ENCODE measurements around the gene ST7.

ST7 gene

DNA sequence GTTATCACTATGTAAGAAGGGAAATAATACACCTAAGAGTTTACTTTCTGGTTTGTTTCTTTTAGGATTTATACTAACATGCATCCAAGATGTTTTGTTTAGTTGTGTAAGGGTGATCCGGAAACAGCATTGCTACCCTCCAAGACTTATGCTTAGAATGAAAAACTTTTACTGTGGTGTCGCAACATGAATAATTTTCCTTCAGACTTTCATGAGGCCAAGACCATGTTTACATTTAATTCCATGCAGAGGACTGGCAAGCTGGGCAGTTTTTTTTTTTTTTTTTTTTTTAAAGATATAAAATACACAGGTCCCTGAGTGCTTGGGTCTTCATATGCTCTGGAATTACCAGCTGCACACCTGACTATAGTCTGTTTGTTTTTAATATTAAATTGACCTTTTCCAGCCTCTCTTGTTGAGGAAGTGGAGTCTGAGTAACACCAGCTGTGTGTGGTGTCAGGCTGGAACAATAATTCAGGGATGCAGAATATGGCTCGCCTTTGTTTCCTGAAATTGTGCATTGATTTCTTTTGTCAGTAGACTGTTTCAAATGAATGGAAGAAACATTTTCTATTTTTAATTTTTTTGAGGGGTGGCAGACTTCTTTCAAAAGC, 81.7 kb downstream of the ST7 start:
- DNase-seq: no peak

DNA sequence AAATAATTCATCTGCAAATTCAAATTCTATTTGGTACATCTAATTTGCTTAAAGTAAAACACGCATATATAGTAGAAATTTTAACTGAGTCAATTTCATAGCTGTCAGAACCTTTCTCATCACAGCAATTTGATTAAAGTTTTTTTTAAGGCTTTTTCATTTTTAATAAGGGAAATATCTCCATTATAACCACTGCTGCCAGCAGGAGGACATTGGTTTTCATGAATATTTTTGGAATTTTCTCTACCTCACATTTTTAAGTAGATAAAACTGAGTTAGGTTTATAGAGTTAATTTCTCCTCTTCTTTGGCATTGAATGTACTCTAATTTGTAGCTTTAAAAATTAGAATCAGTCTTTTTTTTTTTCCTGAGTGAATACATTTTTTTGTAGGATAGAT, 82.2 kb downstream of the ST7 start:
- no peak for DNase-seq

DNA sequence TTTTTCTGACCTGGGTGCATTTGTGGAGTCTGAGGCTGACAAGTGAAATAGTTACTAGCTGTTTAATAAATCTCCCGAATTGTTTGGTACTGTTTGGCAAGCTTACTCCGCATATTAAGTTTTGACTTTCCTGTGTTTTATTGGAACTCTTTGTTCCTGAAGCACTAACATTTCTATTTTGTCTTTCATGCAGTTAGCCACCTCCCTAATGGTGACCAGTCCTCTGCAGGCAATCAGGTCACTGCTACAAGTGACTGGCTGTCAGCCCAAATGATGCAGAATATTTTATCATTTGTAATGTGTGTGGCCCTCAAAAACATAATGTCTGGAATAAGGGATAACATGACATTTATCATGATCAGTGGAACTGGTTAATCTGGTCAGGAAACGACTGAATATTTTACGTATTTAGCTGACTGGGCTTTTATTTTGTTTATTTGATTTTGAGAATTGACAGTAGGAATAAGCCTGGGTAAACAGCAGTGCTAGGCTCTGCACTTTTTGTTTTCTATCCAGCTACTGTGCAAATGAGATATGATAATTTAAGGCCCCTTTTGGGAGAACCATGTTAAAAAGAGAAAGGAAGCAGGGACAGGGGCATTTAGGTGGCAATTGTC, 82.9 kb downstream of the ST7 start:
- no peak for DNase-seq

DNA sequence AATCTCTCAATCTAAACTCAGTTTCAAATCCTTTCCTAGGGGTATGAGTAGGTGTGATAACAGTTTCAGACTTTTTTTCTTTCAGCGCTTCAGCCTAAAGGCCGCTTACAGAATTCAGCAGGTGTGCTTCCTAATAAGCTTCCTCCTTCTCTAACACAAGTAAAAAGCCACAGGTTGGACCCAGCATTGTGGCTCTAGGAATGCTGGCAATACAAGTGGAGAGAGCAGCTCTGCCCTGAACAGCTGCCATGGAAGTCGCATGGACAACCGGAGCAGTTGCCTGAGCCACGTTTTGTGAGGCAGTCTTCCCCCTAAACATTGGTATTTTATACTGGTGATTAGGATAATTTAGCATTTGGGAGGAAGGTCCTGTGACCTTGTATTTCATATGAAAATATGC, 83.5 kb downstream of the ST7 start:
- DNase-seq: no peak

DNA sequence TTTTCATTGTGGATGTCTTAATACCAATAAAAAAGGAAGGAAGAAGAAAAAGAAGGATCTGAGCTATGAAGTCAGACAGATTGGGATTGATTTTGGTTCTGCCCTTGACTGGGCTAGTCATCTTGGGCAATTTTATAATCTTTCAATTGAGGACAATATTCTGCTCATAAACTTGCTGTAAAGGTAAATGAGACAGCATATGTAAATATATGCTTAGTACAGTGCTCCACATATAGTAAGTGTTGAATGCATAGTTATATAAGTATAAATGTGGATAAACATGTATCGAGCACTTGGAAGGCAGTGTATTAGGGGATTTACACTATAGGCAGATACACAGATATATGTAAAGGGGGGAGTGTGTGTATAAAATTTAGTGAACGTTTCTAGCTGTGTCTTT, 85.1 kb downstream of the ST7 start:
- DNase-seq: no peak

DNA sequence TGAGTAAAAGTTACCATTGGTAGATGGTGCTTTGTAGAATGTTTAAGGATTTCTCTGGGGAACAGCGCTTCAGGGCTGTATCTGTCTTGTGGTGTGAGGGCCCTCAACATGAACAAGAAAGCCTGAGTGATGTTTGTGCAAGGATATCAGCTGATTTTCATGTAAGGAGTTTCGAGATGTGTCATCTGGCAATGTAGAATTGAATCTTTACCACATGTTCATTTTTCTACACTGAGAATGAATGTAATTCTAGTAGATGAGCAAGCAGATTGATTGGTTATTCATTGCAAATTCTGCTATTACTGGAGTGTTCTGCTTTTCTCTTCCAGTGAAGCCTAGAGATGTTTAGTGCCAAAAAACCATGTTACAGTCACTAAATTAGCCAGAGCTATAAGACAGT, 87.7 kb downstream of the ST7 start:
- DNase-seq: no peak

DNA sequence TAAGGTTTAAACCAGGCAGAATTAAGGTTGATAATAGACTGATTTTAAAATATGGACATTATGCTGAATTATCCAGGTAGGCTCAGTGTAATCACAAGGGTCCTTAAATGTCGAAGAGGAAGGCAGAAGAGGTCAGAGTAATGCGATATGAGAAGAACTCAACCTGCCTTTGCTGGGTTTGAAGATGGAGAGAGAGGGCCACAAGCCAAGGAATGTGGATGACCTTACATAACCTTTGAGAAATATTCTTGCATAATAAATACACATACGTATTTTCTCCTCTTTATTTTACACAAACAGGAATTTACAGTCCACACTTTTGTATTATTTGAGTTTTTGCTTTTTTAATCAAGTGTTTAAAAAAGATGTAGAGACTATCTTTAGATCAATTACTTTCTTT, 88.5 kb downstream of the ST7 start:
- no peak for DNase-seq

DNA sequence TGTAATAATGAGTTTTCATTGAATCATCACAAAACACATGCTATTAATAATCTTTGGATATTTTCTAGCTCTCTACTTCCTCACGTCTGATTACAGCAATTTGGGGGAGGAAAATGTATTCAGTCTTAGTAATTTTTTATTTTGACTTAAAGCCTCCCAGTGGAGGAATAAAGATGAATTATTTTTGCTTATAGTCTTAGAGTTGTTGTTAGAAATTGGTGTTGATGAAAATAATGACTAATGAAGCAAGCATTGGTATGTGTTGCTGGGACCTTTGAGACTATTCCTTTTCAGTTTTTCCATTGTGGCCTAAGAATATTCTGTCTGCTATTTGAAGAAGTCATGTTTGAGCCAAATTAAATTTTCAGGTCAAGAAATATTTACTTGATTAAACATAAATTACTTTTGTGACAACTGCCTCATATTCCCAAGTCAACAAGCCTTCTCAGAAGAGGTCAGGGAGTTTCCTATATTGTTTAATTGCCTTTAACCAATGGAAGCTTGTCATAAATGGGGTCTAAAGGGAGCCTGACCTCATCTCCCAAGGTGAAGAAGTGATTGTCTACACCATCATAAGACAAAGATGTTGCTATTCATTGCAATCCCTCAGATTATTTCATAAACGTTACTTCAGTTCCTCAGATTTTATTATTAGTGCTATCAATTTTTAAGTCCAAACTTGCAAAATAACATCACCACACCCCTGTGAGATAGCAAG, 90.0 kb downstream of the ST7 start:
- DNase-seq: no peak

DNA sequence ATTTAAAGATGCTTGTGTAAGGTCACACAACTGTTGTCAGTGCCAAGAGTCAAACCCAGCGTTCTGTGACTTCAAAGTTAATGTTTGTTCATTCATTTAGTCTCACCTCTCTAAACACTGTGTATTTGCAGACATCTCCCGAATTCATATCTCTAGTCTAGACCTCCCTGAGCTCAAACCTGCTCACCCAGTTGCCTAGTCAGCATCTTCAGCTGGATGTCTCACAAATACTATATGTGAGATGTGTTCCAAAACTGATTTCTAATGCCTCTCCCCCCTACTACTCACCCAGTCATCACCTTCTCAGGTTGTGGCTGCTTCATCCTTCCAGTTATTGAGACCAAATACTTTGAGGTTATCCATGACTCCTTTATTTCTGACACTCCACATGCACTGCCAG, 91.4 kb downstream of the ST7 start:
- no peak for DNase-seq

DNA sequence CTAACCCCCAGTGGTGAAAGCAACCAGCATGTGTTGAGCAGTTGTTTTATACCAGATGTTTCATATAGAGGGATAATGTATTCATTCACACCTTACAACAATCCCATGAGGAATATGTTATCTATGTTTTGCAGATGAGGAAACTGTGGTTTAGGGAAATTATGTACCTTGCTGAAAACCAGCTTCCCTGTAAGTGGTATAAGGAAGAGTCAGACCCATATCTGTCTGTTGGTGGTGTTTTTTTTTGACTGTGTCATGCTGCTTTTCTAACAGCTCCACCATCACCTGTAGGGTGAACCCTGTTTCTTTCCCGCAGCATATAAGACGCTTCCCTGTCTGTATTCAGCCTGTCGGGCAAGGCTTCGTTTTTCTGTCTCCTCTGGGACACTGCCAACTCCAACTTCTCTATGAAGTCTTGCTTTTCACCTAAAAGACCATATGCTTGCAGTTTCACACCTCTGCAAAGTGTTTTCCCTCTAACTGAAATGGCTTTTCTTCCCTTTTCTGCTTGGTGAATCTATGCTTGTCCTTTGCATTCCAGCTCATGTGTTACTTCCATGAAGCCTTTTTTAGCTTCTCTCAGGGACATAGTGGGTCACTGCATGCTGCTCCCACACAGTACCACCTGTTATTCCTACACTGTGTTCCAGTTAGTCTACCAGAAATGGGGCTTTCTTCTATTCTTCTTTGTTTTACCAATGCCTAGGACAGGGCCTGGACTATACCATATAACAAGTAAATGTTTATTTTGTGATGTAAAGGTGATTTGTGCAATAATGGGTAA, 92.8 kb downstream of the ST7 start:
- DNase-seq: no peak

DNA sequence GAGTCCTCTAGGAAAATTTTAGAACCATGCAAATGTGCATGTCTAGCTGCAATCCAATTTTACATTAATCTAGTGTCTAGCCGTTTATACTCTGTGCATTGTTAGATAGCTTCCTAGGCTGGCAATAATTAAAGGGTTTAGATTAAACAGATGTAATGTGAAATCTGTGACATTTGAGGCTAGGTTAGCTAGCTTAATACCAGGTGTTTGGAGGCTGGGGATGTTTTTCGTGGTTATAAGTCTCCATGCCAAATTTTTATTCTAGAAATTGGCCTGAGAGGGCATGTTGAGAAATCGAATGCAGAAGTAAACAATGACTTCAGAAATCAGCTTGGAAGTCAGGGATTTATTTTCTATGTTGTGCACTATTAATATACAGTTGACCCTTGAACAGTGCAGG, 94.2 kb downstream of the ST7 start:
- no peak for DNase-seq

DNA sequence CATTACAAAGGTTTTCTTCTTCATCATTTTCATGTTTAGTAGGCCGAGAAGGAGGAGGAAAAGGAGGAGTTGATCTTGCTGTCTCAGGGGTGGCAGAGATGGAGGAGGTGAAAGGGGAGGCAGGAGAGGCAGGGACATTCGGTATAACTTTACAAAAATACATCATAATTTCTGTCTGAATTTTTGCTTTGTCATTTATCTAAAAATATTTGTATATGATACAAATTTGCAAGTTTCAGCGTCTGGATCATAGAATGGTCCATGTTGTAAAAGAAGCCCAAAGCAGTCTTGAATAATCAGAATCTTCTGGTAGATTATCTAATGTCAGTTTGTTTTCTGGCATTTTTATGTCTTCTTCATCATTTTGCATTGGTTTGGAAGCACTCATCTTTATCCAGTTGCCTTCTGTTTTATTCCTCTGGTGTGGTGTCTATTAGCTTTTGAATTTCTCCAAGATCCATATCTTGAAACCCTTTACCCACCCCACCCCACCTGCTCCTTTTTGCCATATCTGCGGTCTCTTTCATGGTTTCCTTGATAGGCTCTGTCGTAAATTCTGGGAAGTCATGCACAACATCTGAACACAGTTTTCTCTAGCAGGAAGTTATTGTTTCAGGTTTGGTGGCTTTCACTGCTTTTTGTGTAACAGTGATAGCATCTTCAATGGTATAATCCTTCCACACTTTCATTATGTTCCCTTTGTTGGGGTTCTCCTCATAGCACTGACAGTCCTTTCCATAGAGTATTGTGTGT, 95.0 kb downstream of the ST7 start:
- no peak for DNase-seq

DNA sequence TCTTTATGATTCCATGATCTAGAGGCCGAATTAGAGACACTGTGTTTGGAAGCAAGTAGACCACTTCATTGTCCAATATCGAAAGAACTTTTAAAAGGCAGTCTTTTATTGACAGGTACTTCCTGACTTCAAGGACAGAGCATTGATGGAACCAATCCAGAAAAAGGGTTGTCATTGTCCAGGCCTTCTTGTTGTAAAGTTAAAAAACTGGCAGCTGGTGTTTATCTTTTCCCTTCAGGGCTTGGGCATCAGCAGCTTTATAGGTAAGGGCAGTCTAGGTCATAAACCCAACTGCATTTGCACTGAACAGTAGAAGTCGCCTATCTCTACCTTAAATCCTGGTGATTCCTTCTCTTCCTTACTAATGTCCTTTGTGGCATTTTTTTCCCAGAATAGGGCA, 95.6 kb downstream of the ST7 start:
- DNase-seq: no peak

DNA sequence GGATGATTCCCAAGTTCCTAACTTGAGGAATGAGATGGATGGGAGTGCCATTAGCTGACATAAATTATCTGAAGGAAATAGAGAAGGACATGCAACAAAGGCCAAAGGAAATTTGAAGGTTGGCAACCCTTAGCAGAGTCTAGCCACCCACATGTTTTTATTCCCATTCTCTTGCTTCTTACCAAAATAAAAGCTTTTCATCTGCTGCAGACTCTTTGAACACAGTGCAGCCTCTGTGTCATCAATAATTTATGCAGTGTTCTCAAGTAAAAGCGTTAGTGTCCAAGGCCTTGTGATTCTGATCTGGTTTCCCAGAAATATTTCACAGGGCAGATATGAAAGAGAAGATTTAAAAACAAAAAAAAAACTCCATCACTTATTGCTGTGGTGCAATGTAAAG, 98.5 kb downstream of the ST7 start:
- no peak for DNase-seq

DNA sequence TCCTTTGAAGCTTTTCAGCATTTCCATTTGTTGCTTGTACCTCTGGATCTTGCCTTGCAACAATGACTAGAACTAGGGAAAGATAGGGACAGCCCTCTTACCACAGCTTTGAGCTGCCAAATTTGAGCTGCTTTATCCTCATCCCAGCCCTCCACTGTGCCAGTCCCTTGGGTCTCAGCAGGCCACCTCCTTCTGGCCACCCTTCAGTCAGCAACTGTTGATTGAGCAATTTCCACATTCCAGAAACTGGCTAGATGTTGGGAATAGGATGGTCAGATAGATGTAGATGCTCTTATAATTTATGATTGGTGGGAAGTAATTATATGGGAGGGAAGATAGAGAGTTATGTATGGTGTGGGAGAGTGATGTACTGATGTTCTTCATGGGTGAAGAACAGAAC, 100.1 kb downstream of the ST7 start:
- DNase-seq: no peak

DNA sequence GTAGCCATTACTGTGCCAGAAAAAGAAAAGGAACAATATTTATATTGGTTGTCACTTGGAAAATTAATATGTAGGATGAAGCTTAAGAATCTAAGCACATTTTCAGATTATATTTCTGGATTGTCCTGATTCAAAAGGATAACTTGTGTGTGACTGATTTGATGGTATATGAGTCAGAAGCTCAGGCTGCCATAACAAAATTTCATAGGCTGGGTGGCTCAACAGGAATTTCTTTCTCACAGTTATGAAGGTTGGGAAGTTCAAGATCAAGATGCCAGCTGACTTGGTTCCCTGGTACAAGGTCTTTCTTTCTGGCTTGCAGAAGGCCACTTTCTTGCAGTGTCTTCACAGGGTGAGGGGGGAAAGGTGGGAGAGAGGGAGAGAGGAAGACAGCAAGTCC, 108.5 kb downstream of the ST7 start:
- no peak for DNase-seq

DNA sequence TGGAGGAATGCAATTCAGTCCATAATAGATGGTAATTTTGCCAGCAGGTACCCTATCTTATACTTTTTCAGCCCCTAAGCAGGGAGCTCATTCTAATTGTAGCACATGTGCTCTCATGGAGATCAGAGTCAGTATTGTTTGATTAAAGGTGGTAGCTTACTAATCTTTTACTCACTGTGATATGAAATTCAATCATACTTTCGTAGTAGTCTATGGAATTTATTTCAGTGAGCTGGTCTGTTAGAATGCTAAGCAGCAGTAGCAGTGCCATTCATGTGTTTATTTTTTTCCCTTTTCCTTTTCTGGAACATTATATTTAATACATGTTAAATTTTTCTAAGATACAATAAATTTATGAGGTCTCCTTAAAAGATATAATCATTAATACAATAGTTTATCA, 109.0 kb downstream of the ST7 start:
- no peak for DNase-seq

DNA sequence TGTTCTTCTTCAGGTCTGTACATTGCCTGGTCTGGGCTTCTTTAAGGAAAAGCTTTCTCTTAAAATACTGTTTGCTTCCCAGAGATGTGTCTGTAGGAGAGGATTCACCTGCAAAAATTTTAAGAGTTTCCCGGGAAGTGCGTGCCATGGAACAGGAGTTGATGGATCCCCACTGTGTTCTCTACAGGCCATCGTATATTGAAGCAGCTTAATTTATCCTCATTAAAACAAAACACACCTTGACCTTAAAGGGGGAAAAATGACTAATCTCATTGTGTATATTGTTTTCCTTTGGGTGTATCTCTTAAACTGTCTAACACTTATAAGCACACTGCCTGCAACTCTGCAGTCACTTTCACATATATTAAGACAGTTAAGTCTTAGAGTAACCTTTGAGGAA, 111.4 kb downstream of the ST7 start:
- no peak for DNase-seq

DNA sequence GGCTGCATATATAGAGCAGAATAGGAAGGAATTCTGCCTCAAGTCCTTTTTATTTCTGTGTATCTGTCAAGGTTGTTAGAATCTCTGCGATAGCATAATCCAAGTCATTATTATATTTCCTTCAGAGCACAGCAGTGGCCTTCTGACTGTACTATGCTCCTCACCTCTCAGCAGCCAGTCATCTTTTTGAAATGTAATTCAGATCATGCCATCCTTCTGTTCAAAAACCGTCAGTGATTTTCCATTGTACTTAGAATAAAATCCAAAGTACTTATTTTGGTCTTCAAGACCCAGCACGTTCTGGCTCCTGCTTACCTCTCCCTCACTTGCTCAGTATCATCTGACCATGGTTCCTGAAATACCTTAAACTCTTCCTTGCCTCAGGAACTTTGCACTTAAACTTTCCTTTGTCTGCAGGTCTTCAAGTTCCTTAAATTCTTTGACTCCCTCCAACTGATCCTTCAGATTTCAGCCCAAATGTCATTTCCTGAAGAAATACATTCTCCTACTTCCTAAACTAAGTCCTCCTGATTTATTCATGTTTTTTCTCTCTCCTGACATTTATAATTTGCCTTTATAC, 112.4 kb downstream of the ST7 start:
- DNase-seq: no peak

DNA sequence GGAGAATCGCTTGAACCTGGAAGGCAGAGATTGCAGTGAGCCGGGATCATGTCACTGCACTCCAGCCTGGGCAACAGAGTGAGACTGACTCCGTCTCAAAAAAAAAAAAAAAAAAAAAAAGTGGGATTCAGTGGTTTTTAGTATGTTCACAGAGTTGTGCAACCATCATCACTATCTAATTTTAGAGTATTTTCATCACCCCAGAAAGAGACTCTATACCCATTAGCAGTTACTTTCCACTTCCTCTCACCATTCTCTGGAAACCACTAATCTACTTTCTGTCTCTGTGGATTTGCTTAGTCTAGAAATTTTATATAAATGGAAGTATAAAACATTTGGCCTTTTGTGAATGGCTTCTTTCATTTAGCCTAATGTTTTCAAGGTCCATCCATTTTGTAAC, 113.4 kb downstream of the ST7 start:
- DNase-seq: no peak

DNA sequence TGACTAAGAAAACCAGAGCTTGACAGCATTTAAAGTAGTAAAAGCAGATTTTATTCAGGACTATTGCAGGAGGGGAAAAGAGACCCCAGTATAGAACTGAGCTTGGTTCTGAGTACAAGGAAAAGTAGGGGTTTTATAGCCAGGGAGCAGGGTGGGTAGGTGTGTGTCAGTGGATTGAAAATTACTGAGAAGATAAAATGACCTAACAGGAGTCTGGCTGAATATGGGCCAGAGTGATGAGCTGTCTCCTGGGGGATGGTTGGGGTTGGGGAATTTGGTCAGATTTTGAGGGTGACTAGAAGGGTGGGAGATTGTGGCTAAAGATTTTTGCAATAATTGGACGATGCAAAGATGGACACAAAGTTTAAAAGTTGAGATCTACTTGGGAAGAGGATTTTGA, 114.0 kb downstream of the ST7 start:
- no peak for DNase-seq

DNA sequence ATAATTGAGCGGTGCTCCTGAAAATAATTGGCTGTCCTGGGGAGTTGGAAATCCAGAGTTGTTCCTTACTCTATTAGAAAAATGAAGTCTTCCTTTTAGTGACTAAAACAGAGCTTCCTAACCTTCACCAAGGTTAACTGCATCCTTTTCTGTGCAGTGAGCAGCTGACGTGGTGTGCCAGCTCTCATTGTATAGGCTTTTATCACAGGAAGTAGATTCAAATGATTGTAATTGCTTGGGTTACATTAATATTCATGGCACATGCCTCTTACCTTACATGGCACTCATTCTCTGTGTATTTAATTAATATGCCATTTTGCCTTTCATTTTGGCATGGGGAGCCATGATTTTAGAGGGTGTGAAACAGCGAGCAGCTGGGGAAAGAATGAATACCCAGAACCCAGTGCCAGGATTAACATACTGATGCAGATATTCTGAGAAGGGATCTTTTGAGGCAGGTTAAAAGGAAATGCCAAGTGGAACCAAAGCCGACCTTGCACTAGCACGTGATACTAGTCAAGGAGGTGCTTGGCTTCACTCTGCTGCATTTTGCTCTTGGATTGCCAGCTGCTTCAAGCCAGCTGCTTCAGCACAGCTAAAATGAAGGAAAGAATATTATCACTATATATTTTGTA, 115.3 kb downstream of the ST7 start:
- DNase-seq: peak; percentile 5
